AG09309 (cell line): ENCODE data around the gene DVL1.
A peak's percentile ranks its signal among the peaks of the same experiment; 100 is the strongest.

Experiments used
- DNase-seq: peaks from one replicate; pipeline ENCODE4 v3.0.0-alpha.2; 2010; ENCODE audit warnings: low read depth
- H3K4me3 ChIP-seq: 2 replicates; pipeline ENCODE4 v1.5.1; 2011; ENCODE audit warnings: mild to moderate bottlenecking, low read depth, low read length, moderate library complexity; ENCODE audit not compliant: control insufficient read depth
- CTCF ChIP-seq: IDR thresholded peaks from 2 replicates; pipeline ENCODE4 v1.5.1; 2011; ENCODE audit warnings: mild to moderate bottlenecking, low read depth, low read length, inconsistent platforms; ENCODE audit not compliant: insufficient read depth, control insufficient read depth; ENCODE audit errors: missing control alignments

The DVL1 gene

GRCh38 chr1:1352786-1353388 lies 3.7 kb upstream of the DVL1 start:
- DNase-seq, result no peak
- no peak for TF ChIP-seq CTCF
- no peak overlapping the region; the same call in 1 of the 2 replicates for H3K4me3 ChIP-seq

- no peak for TF ChIP-seq CTCF
- no peak for DNase-seq
- H3K4me3 ChIP-seq, result peak overlapping the region; percentile 10
Measured at GRCh38 chr1:1351511-1352427, 2.6 kb upstream of the DVL1 start.

GRCh38 chr1:1348420-1349255 lies 580 bp downstream of the DVL1 start:
- TF ChIP-seq CTCF, result no peak
- peak overlapping the region; percentile 84 for H3K4me3 ChIP-seq
- no peak for DNase-seq

- DNase-seq, result no peak
- TF ChIP-seq CTCF, result no peak
- H3K4me3 ChIP-seq, result peak overlapping the region; percentile 84
Measured at GRCh38 chr1:1347663-1348419, 1.4 kb downstream of the DVL1 start.

GRCh38 chr1:1347026-1347595 lies 2.1 kb downstream of the DVL1 start:
- no peak for DNase-seq
- H3K4me3 ChIP-seq, result peak overlapping the region; percentile 84
- no peak for TF ChIP-seq CTCF
